HCT116 (cell line): ENCODE measurements around the gene ADCY2.

Experiments
- CEBPB ChIP-seq: IDR thresholded peaks from 2 replicates; pipeline ENCODE4 v1.6.1; 2012; ENCODE audit warnings: low read depth
- CTCF ChIP-seq, 3 experiments: fragments of 200-600 bp in 1 of 3; sonication (generic) in 1 of 3; IDR thresholded peaks in 2 of 3; conservative IDR thresholded peaks in 1 of 3; 2 replicates each; pipeline ENCODE4 v1.5.1; 2012 to 2017; ENCODE audit warnings: low read depth in 2 of 3, low read length in 2 of 3, antibody characterized with exemption in 1 of 3, borderline replicate concordance in 1 of 3, control low read depth in 1 of 3, mild to moderate bottlenecking in 1 of 3, mixed read lengths in 1 of 3, mixed run types in 1 of 3, moderate library complexity in 1 of 3; ENCODE audit not compliant: insufficient read depth in 1 of 3
- EZH2 ChIP-seq: fragments of 200-600 bp; sonication (generic); IDR thresholded peaks from 2 replicates; pipeline ENCODE4 v1.6.1; 2017; ENCODE audit warnings: antibody characterized with exemption, mixed run types
- EZH2phosphoT487 ChIP-seq: fragments of 200-600 bp; IDR thresholded peaks from 2 replicates; pipeline ENCODE4 v1.6.1; 2018; ENCODE audit warnings: antibody characterized with exemption, borderline replicate concordance
- MAX ChIP-seq: IDR thresholded peaks from 2 replicates; pipeline ENCODE4 v1.6.1; 2012
- POLR2A ChIP-seq: IDR thresholded peaks from 2 replicates; pipeline ENCODE4 v1.7.0; 2011; ENCODE audit warnings: borderline replicate concordance; ENCODE audit not compliant: insufficient read depth, insufficient read length; ENCODE audit errors: extremely low read depth
- POLR2AphosphoS5 ChIP-seq: IDR thresholded peaks from 2 replicates; pipeline ENCODE4 v1.6.1; 2011; ENCODE audit warnings: mild to moderate bottlenecking, low read depth, low read length, moderate library complexity
- SP1 ChIP-seq: IDR thresholded peaks from 2 replicates; pipeline ENCODE4 v1.6.1; 2012; ENCODE audit warnings: low read depth
- TCF7L2 ChIP-seq: IDR thresholded peaks from 2 replicates; pipeline ENCODE4 v1.7.0; 2011; ENCODE audit warnings: borderline replicate concordance, inconsistent platforms; ENCODE audit not compliant: insufficient read depth, insufficient read length; ENCODE audit errors: extremely low read depth
- YY1 ChIP-seq: IDR thresholded peaks from 2 replicates; pipeline ENCODE4 v1.6.1; 2011; ENCODE audit warnings: low read length, low read depth, moderate library complexity, mild to moderate bottlenecking; ENCODE audit not compliant: insufficient replicate concordance; ENCODE audit errors: extremely low read depth
- ZNF274 ChIP-seq: fragments of 200-500 bp; sonication (Bioruptor generic); IDR thresholded peaks from 2 replicates; pipeline ENCODE4 v1.6.1; 2014; ENCODE audit warnings: mild to moderate bottlenecking, low read depth, low read length, inconsistent platforms

- TF ChIP-seq MAX (no peak), EZH2phosphoT487 (no peak), TCF7L2 (no peak), CEBPB (no peak), POLR2A (no peak), CTCF (IDR thresholded peaks at IDR 0.05 in 2 of 3, conservative IDR thresholded peaks at IDR 0.05 in 1 of 3; ENCODE audit: borderline replicate concordance in 1 of 3, insufficient read depth in 1 of 3, low read depth in 2 of 3, low read length in 2 of 3) (no peak), ZNF274 (no peak), POLR2AphosphoS5 (no peak), YY1 (no peak), SP1 (no peak), EZH2 (no peak)
These were observed 23.9 kb downstream of the ADCY2 start for GRCh38 chr5:7419846-7420245.
